Neural crest cell (in vitro differentiated cells): ENCODE measurements around the gene TCF7L2. TPM values are rescaled to one million over a fixed set of nuclear protein-coding genes. Genes with fewer than 3 reads are reported as not detected.

Experiments
- DNase-seq: peaks from one replicate; pipeline ENCODE4 v3.0.0; 2021; ENCODE audit warnings: low read depth, mixed read lengths, low spot score
- H3K27ac Mint-ChIP-seq: one replicate; pipeline ENCODE4 v1.8.0; 2021; ENCODE audit warnings: mild to moderate bottlenecking, mixed read lengths; ENCODE audit not compliant: unreplicated experiment
- H3K27me3 Mint-ChIP-seq: 2 replicates; pipeline ENCODE4 v1.8.0; 2021; ENCODE audit warnings: low read depth, mild to moderate bottlenecking, mixed read lengths
- H3K36me3 Mint-ChIP-seq: 2 replicates; pipeline ENCODE4 v1.8.0; 2021; ENCODE audit warnings: low read depth, mild to moderate bottlenecking, mixed read lengths
- H3K4me1 Mint-ChIP-seq: 2 replicates; pipeline ENCODE4 v1.8.0; 2021; ENCODE audit warnings: mixed read lengths
- H3K4me3 Mint-ChIP-seq: one replicate; pipeline ENCODE4 v1.8.0; 2021; ENCODE audit warnings: mild to moderate bottlenecking, mixed read lengths
- H3K9me3 Mint-ChIP-seq: 2 replicates; pipeline ENCODE4 v1.8.0; 2021; ENCODE audit warnings: mixed read lengths
- total RNA-seq: library from RNA; stranded (reverse); gene quantifications from 2 replicates; pipeline ENCODE4 v1.2.1, GENCODE V29; 2021
- TF ChIP-seq, protein P1 (sequence below): fragments of 200-600 bp; sonication (generic); conservative IDR thresholded peaks from 2 replicates; pipeline ENCODE4 v1.5.0; 2021; ENCODE audit warnings: antibody characterized with exemption, mild to moderate bottlenecking

TCF7L2 gene
- total RNA-seq, 1 donor from 2014 or later, result 34.8 TPM

GRCh38 chr10:113011592-113012374, 61.7 kb downstream of the TCF7L2 start:
- Mint-ChIP-seq H3K4me1 (peaks cover 28% of the 10 kb centered on the region), H3K4me3 (no peak overlapping the region), H3K27ac (no peak overlapping the region), H3K36me3 (peaks cover 9% of the 10 kb centered on the region), H3K9me3 (peaks cover 10% of the 10 kb centered on the region), H3K27me3 (no peaks in the 10 kb centered on the region)
- TF ChIP-seq, protein P1, sequence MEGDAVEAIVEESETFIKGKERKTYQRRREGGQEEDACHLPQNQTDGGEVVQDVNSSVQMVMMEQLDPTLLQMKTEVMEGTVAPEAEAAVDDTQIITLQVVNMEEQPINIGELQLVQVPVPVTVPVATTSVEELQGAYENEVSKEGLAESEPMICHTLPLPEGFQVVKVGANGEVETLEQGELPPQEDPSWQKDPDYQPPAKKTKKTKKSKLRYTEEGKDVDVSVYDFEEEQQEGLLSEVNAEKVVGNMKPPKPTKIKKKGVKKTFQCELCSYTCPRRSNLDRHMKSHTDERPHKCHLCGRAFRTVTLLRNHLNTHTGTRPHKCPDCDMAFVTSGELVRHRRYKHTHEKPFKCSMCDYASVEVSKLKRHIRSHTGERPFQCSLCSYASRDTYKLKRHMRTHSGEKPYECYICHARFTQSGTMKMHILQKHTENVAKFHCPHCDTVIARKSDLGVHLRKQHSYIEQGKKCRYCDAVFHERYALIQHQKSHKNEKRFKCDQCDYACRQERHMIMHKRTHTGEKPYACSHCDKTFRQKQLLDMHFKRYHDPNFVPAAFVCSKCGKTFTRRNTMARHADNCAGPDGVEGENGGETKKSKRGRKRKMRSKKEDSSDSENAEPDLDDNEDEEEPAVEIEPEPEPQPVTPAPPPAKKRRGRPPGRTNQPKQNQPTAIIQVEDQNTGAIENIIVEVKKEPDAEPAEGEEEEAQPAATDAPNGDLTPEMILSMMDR, result no peak
- no peak for DNase-seq

GRCh38 chr10:113015201-113015600, 65.2 kb downstream of the TCF7L2 start:
- H3K9me3 Mint-ChIP-seq, result peaks cover 10% of the 10 kb centered on the region
- TF ChIP-seq, protein P1, result no peak
- H3K4me1 Mint-ChIP-seq, result peaks cover 39% of the 10 kb centered on the region
- H3K36me3 Mint-ChIP-seq, result peaks cover 3% of the 10 kb centered on the region
- DNase-seq, result no peak
- H3K27me3 Mint-ChIP-seq, result no peaks in the 10 kb centered on the region
- no peak overlapping the region for H3K4me3 Mint-ChIP-seq
- no peak overlapping the region for H3K27ac Mint-ChIP-seq

DNA sequence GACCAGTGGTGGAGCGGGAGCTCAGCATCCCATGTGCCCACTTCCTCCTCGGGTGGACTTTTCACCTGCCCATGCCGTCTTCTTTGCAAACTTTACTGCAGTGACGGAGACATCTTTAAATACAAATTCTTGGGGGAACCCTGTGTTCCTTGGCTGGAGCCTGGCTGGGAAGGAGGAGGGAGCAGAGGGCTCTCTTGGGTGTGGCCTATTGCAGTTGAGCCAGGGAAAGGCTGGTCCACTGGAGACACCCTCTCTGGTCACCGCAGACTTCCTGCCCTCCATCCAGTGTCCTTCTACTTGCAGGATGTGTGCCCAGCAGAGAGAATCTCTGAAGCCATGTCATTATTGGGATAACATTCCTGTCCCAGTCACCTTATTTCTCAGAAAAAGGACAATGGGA, 67.3 kb downstream of the TCF7L2 start:
- Mint-ChIP-seq H3K36me3 (no peaks in the 10 kb centered on the region), H3K27ac (no peak overlapping the region), H3K4me1 (peaks cover 55% of the 10 kb centered on the region), H3K27me3 (peaks cover 3% of the 10 kb centered on the region), H3K9me3 (no peaks in the 10 kb centered on the region), H3K4me3 (no peak overlapping the region)
- TF ChIP-seq, protein P1, result no peak
- DNase-seq, result no peak

DNA sequence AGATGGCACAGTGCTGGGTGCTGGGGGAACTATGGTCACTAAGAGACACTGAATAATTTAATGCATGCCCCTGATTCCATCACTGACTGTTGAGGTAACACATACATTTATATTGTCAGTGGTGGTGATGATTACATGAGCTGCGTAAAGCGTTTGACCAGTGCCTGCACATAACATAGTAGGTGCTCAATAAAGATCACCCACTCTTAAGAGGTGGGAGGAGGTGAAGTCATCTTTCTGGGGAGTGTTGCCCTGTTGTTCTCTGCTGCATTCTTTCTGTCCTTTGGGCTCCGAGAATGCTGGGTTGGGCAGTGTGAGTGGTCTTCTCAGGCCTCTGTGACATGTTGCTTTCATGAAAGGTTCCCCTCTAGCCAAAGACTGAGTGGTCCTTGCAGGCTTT, 68.0 kb downstream of the TCF7L2 start:
- no peak overlapping the region for H3K27ac Mint-ChIP-seq
- TF ChIP-seq, protein P1, result no peak
- DNase-seq, result no peak
- H3K4me1 Mint-ChIP-seq, result peaks cover 49% of the 10 kb centered on the region
- H3K9me3 Mint-ChIP-seq, result no peaks in the 10 kb centered on the region
- H3K36me3 Mint-ChIP-seq, result no peaks in the 10 kb centered on the region
- H3K4me3 Mint-ChIP-seq, result no peak overlapping the region
- H3K27me3 Mint-ChIP-seq, result peaks cover 3% of the 10 kb centered on the region

- no peaks in the 10 kb centered on the region for H3K36me3 Mint-ChIP-seq
Measured at GRCh38 chr10:113019096-113019495, 69.0 kb downstream of the TCF7L2 start.

More at GRCh38 chr10:113019096-113019495, 69.0 kb downstream of the TCF7L2 start:
- no peak for DNase-seq
- peak overlapping the region; percentile 68 for H3K27ac Mint-ChIP-seq
- TF ChIP-seq, protein P1, result no peak
- no peaks in the 10 kb centered on the region for H3K9me3 Mint-ChIP-seq
- no peak overlapping the region for H3K4me3 Mint-ChIP-seq
- peaks cover 49% of the 10 kb centered on the region for H3K4me1 Mint-ChIP-seq
- peaks cover 3% of the 10 kb centered on the region for H3K27me3 Mint-ChIP-seq
